NOMO-1 treated with dmso at 0.1 percent for 144 hours (cell line): ENCODE measurements around the gene MUC22.
"Not testable (repeated sequence)": the region's sequence is repeated elsewhere in the genome, so short reads cannot be mapped to it uniquely, and the experiment has no call there.

ENCODE experiments used
- DNase-seq: peaks from one replicate; lab custom pipeline; 2025; ENCODE audit not compliant: unreplicated experiment; lab: John Stamatoyannopoulos, UW

MUC22 gene

DNA sequence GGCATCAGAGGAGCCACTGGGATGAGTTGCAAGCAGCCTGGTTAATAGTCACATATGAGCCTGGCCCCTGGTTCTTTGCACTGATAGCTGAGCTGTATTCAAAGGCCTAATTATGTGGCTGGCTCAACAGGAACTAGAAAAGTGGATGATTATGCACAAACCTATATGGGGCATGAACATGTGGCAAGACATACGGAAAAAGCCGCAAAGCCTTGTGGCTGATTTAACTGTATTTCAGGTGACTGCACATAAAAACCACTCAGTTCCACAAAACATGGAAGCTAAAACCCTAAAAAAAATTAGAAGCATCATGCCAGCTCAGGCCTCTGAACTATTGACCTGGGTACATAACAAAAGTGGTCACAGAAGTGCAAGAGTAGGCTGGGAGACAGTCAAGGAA lies 13.0 kb upstream of the MUC22 start:
- peak; percentile 86 for DNase-seq

DNA sequence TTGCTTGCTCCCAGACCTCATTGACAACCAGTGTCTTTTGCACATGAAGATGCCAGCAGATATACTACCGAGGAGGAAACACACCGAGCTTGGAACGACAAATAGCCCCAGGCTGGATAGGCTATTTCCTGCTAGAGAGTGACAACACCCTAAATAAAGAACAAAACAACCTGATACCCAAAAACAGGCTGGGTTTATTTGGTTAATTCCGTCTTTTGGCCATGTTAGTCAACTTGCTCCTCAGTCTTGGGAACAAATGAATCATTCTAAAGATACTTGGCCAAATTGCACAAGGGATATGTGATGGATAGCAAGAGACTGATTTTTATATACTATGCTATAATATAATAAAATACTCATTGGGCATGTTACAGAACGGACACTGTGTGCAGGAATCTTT lies 11.5 kb upstream of the MUC22 start:
- no peak for DNase-seq

DNA sequence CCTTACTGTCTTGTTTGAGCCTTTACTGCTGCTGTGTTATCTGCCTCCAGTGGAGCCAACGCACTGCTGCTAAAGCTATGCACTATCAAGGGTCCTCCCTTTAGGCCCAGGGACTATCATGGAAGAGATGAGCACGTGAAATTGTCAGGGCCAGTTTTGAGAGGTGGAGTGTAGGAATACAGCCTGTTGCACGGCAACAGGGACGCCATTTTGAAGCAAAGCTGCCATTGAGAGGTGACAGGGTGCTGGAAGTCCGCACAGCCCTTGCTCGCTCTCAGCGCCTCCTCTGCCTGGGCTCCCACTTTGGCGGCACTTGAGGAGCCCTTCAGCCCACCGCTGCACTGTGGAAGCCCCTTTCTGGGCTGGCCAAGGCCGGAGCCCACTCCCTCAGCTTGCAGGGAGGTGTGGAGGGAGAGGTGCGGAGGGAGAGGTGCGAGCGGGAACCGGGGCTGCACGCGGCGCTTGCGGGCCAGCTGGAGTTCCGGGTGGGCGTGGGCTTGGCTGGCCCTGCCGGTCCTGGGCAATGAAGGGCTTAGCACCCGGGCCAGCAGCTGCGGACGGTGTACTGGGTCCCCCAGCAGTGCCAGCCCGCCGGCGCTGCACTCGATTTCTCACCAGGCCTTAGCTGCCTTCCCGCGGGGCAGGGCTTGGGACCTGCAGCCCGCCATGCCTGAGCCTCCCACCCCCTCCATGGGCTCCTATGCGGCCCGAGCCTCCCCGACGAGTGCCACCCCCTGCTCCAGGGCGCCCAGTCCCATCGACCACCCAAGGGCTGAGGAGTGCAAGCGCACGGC lies 10.0 kb upstream of the MUC22 start:
- DNase-seq, result not testable (repeated sequence)

DNA sequence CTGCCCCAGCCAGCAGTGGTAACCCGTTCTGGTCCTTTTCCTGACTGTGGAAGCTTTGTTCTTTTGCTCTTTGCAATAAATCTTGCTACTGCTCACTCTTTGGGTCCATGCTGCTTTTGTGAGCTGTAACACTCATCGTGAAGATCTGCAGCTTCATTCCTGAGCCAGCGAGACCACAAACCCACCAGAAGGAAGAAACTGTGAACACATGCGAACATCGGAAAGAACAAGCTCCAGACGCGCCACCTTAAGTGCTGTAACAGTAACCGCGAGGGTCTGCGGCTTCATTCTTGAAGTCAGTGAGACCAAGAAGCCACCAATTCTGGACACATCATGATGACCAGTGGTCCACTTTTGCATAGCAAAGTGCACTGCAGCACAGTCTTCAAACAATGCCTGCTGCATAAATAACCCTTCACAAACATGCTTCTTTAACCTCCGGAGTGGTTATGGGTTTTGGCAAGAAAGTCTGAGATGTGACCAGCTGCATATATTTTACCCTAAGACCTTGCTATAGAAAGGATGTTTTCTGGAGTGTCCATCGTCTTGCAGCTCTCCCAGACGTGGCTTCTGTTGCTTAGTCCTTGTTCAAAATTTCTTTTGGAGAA lies 8.9 kb upstream of the MUC22 start:
- no peak for DNase-seq

DNA sequence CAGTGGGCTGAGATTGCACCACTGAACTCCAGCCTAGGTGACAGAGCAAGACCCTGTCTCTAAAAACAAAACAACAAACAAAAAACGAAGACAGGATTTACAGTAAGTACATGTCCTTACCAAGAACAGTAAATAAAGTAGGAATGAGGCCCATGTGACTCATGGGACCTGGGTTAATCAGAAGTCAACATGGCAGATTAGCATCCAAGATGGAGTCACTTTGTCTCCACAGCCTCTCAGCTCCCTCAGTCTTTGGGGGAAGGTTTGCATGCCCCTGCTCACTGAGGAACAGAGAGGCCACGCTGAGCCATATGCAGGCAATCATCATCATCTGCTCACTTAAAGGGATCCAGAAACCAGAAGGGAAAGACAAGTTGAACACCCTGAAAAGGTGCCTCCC lies 7.8 kb upstream of the MUC22 start:
- DNase-seq, result no peak

DNA sequence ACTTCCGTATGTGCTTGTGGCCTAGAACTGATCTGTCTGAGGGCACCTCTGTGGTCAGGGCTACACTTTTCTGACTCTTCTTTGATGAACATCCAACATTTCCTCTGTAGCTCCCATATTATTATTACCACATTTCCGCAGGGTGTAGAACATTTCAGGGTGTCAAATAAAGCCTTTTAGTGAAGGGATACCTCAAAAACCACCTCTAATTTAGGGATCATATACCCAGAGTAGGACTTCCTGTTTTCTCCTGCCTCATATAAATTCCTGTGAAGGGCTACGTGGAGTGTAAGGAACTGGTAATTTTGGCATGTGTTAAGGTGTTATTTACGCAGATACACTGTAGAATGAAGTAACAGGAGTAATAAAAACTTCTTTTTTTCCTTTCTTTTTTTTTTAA lies 5.5 kb upstream of the MUC22 start:
- peak; percentile 47 for DNase-seq

DNA sequence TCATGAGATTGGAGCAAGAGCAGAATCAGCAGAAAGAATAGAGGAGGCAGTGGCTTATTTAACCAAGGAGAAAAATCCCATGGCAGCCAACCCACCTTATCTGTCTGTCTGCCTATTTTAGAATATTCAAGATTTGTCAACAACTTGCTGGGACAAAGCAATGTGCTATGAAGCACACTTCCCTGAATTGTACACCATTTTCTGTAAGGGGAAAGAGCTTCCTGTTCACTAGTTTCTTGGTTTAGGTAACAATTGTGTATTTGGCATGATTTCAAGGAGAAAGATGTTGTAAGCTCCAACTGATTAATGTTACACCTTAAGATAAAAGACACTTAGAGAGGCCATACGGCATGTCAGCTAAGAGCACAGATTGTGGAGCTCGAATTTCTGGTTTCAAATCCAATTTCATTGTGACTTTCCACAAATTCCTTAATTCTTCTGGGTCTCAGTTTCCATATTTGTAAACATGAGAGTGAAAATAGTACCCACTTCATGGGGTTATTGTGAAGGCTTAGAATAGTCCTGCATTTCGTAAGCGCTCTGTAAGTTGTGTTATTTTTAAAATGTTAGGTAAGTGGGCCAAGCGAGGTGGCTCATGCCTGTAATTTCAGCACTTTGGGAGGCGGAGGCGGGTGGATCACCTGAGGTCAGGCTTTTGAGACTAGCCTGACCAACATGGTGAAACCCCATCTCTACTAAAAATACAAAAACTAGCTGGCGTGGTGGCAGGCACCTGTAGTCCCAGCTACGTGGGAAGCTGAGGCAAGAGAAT lies 4.8 kb upstream of the MUC22 start:
- DNase-seq, result no peak

DNA sequence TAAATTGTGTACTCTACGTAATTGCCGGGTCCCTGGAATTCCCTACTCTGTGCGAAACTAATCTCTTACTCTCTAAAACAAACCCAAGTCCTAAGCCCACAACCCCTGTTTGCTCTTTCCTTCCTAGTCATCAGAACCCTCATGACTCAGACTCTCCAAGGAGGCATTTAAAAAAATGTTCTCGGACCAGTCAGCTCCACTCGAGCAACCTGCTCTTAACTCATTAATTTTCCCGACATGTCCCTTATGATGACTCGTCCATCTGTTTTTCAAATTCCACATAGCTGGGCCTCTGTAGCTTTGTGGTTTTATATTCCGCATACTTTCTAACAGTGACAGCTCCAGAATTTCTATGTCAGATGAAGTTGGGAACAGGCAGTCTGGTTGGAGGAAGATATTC lies 2.6 kb upstream of the MUC22 start:
- DNase-seq, result no peak

DNA sequence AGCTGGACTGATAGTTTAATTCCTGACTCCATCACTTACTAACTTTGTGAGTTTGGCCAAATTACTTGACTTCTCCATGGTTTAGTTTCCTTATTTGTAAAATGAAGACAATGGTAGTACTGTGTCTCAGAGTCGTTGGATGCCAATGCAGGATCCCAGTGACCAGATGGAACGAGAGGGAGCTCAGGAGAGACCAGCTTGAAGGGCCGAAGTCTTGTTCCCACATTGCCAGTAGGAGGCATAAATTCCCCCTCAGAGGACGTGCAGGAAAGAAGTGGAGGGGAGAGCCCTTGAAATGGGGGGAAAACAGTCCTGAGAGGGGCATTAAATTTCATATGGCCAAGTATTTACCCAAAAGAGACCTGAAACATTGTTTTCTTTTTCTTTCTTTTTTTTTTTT lies 2.1 kb upstream of the MUC22 start:
- no peak for DNase-seq

DNA sequence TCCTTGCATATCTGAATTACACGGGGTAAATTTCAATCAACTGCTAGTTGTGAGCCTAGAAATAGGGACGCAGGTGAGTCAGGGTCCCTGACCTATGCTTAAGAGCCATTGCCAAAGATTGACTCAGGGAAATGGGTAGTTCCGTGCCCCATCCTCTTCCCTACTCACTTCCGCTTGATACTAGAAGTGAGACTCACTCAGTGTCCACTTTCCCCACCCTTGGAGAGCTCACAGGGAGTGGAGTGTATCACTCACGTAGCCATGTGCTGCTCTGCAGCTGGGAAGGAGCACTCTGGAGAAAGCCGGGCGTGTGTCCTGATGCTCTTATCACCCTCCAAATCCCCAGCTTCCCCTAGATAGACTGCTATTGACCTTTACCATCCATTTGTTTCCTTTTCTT lies 543 bp upstream of the MUC22 start:
- DNase-seq, result no peak

DNA sequence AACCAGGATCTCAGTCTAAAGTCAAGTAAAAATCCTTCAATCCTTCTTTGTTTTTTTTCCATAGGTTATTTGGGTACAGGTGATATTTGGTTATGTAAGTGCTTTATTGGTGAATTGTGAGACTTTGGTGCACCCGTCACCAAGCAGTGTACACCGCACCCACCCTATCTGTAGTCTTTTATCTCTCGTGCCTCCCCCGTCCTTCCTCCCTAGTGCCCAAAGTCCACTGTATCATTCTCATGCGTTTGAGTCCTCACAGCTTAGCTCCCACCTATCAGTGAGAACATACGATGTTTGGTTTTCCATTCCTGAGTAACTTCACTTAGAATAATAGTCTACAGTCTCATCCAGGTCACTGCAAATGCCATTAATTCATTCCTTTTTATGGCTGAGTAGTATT lies 879 bp downstream of the MUC22 start:
- no peak for DNase-seq

DNA sequence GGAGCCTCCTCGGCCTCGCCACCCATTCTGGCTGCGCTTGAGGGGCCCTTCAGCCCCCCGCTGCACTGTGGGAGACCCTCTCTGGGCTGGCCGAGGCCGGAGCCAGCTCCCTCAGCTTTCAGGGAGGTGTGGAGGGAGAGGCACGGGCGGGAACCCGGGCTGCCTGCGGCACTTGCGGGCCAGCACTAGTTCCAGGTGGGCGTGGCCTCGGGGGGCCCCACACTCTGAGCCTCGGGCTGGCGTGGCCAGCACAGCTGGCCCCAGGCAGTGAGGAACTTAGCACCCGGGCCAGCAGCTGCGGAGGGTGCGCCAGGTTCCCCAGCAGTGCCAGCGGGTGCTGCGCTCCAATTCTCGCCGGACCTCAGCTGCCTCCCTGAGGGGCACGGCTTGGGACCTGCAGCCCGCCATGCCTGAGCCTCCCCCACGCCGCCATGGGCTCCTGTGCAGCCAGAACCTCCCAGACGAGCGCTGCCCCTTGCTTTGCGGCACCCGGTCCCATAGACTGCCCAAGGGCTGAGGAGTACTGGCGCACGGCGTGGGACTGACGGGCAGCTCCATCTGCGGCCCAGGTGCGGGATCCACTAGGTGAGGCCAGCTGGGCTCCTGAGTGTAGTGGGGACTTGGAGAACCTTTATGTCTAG lies 6.5 kb downstream of the MUC22 start:
- DNase-seq, result no peak

DNA sequence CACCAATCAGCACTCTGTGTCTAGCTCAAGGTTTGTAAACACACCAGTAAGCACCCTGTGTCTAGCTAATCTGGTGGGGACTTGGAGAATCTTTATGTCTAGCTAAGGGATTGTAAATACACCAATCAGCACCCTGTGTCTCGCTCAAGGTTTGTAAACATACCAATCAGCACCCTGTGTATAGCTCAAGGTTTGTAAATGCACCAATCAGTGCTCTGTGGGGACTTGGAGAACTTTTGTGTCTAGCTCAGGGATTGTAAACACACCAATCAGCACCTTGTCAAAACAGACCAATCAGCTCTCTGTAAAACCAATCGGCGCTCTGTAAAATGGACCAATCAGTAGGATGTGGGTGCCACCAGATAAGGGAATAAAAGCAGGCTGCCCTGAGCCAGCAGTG lies 7.2 kb downstream of the MUC22 start:
- DNase-seq, result not testable (repeated sequence)

DNA sequence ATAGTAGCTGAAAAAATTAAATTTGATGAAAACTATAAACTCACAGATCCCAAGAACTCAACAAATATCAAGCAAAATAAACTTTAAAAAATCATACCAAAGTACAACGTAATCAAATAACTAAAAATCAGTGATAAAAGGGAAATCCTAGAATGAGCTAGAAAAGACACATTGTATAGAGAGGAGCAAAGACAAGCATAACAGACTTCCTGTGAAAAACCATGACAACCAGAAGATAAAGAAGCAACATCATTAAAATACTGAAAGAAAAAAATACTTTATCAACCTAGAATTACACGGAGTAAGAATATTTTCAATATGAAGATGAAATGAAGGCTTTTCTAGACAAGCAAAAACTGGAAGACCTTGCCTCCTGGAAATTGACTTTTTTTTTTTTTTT lies 9.8 kb downstream of the MUC22 start:
- DNase-seq, result no peak

DNA sequence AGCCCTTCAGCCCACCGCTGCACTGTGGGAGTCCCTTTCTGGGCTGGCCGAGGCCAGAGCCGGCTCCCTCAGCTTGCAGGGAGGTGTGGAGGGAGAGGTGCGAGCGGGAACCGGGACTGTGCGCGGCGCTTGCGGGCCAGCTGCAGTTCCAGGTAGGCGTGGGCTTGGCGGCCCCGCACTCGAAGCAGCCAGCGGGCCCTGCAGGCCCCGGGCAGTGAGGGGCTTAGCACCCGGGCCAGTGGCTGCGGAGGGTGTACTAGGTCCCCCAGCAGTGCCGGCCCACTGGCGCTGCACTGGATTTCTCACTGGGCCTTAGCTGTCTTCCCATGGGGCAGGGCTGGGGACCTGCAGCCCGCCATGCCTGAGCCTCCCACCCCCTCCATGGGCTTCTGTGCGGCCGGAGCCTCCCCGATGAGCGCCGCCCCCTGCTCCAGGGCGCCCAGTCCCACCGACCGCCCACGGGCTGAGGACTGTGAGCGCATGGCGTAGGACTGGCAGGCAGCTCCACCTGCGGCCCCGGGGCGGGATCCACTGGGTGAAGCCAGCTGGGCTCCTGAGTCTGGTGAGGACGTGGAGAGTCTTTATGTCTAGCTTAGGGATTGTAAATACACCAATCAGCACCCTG lies 10.5 kb downstream of the MUC22 start:
- not testable (repeated sequence) for DNase-seq

DNA sequence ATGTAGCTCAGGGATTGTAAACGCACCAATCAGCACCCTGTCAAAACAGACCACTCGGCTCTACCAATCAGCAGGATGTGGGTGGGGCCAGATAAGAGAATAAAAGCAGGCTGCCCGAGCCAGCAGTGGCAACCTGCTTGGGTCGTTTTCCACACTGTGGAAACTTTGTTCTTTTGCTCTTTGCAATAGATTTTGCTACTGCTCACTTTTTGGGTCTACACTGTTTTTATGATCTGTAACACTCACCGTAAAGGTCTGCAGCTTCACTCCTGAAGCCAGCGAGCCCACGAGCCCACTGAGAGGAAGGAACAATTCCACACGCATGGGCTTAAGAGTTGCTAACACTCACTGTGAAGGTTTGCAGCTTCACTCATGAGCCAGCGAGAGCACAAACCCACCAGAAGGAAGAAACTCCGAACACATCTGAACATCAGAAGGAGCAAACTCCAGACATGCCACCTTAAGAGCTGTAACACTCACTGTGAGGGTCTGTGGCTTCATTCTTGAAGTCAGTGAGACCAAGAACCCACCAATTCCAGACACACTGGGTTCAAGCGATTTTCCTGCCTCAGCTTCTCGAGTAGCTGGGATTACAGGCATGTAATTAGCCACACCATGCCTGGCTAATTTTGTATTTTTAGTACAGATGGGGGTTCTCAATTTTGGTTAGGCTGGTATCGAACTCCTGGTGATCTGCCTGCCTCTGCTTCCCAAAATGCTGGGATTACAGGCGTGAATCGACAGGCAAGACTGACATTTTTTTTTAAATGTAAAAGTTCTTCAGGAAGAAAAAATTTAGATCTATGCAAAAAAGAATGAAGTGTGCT lies 11.6 kb downstream of the MUC22 start:
- not testable (repeated sequence) for DNase-seq

DNA sequence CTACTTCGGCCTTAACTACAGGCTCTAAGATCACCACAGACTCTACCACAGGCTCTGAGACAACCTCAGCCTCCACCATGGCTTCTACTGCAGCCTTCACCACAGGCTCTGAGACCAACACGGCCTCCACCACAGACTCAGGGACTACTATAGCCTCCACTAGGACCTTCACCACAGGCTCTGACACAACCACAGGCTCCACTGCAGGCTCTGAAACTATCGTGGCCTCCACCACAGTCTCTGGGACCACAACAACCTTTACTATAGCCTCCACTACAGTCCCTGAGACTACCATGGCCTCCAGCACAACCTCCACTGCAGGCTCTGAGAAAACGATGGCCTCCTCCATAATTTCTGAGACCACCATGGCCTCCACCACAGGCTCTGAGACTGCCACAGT lies 15.3 kb downstream of the MUC22 start:
- no peak for DNase-seq

DNA sequence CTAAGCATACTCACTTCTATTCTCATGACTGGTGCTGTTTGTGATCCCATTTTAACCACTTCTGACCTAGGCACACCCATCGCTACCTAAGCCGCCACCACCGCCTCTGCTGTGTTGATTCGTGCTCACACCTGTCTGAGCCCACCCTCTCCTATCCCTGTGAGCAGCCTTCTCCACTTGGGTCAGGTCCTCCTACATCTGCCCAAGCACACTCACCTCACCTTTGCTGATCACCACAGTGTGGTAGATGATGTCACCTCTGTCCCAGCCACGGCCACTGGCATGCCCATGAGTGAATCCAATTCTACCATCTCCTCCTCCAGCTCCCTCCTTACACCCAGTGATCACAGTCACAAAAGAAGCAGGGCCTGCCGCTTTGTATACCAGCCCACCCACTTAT lies 20.8 kb downstream of the MUC22 start:
- DNase-seq, result no peak

DNA sequence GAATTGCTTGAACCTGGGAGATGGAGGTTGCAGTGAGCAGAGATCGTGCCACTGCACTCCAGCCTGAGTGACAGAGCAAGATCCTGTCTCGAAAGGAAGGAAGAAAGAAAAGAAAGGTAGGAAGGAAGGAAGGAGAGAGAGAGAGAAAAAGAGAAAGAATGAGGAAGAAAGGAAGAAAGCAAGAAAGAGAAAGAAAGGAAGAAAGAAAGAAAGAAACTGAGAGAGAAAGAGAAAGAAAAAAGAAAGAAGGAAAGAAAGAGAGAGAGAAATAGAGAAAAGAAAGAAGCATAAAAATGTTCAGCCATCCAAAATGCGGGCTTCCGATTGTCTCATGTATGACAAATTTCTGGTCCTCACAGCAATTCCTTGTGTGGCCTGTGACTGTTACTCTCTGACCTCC lies 22.8 kb downstream of the MUC22 start:
- DNase-seq, result no peak

DNA sequence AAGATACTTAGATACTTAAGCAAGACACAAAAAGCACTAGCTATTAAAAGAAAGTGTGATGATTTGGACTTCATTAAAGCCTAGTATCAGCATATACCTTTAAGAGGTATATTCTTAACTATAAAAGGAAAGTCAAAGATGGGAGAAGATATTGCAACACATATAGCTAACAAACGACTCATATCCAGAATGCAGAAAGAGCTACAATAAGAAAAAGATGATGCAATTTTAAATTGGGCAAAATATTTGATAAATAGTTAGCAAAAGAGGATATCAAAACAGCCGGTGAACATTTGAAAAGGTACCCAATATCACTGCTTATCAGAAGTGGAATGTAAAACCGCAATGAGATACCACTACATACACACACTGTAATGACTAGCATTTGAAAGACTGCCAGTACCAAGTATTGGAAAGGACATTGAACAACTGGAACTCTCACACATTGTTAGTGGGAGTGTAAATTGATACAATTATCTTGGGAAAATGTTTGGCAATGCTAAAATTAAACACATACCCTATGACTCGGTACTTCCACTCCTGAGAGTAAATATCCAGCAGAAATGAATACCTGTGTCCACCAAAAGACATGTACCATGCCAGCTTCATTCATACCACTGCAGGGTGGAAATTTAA lies 25.7 kb downstream of the MUC22 start:
- DNase-seq, result no peak
